ENCODE results near the gene TPM3. TPM values are rescaled to one million over a fixed set of nuclear protein-coding genes. Genes with fewer than 3 reads are reported as not detected.

The TPM3 gene
- total and polyA plus RNA-seq, 9 of the 15 experiments (the other 6 are each of a cell fraction or from before 2014, with no cell fraction given) = 202 to 604 (median 421) TPM

DNA sequence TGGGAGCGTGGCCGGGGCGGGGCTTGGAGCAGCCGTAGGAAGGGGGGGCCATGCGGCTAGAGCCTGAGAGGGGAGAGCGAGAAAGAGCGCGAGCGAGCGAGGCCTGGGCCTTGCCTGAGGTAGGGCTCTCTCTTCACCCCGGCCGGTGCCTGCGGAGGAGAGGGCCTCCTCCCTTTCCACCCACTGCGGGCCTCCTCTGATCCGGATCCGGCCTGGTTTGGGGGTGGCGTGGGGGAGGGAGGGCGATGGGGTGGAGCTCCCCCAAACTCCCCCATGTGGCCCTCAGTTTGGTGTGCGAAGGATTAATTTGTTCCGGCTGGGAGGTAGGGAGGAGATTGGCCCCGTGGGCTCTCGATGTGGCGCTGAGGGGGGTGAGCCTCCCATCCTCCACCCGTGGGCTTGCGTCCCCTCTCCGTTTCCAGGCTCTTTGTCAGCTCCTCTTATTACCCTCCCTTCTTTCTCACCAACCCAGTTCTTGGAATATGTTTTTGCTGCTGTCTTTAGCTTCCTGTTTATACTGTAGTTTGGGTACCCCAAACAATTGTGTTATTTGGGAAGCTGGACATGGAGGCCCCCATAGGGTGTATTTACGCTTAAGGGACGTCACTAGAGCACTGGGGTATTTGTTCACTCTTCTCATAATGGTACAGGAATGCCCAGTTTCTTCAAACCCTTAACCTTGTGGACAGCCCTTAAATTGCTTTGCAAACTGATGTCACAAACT is 29.5 kb upstream of the TPM3 start (continued):
- TF ChIP-seq HNRNPH1 (optimal IDR thresholded peaks at IDR 0.05; ENCODE audit: low read depth, low read length) (no peak), ZKSCAN3 (CRISPR knock-in tag; IDR thresholded peaks at IDR 0.05) (no peak), SREBF2 (CRISPR knock-in tag; IDR thresholded peaks at IDR 0.05) (no peak), JUN (IDR thresholded peaks at IDR 0.05; ENCODE audit: borderline replicate concordance, low read depth, low read length) (no peak), JUN (CRISPR knock-in tag; IDR thresholded peaks at IDR 0.05; ENCODE audit: borderline replicate concordance) (no peak), NFE2 (IDR thresholded peaks at IDR 0.05; ENCODE audit: low read depth) (no peak), ZNF232 (CRISPR knock-in tag; IDR thresholded peaks at IDR 0.05) (peak; percentile 68; the same call in 1 of the 2 replicates), SIN3A (IDR thresholded peaks at IDR 0.05; ENCODE audit: borderline replicate concordance in 2 of 2, control insufficient read depth in 1 of 2, low read depth in 2 of 2, low read length in 2 of 2) (peak in 1 of 2 experiments; percentile 63; a peak in 1 of 4 replicates), ATF6 (CRISPR knock-in tag; IDR thresholded peaks at IDR 0.05) (peak; percentile 60; the same call in 1 of the 2 replicates), ZFX (CRISPR knock-in tag; IDR thresholded peaks at IDR 0.05) (peak; percentile 61), SIN3B (IDR thresholded peaks at IDR 0.05; ENCODE audit: low read depth) (no peak), TRIM24 (IDR thresholded peaks at IDR 0.05) (no peak), OTX1 (CRISPR knock-in tag; IDR thresholded peaks at IDR 0.05) (peak; percentile 7; the same call in 1 of the 2 replicates), POLR2B (IDR thresholded peaks at IDR 0.05; ENCODE audit: low read depth, partially characterized antibody) (no peak), ZNF263 (CRISPR knock-in tag; IDR thresholded peaks at IDR 0.05; ENCODE audit: borderline replicate concordance) (no peak), ETV5 (CRISPR knock-in tag; IDR thresholded peaks at IDR 0.05; ENCODE audit: low read depth) (peak; percentile 57; the same call in 1 of the 2 replicates), XRCC5 (IDR thresholded peaks at IDR 0.05; ENCODE audit: low read depth, low read length) (no peak)
- TF ChIP-seq, protein P1, sequence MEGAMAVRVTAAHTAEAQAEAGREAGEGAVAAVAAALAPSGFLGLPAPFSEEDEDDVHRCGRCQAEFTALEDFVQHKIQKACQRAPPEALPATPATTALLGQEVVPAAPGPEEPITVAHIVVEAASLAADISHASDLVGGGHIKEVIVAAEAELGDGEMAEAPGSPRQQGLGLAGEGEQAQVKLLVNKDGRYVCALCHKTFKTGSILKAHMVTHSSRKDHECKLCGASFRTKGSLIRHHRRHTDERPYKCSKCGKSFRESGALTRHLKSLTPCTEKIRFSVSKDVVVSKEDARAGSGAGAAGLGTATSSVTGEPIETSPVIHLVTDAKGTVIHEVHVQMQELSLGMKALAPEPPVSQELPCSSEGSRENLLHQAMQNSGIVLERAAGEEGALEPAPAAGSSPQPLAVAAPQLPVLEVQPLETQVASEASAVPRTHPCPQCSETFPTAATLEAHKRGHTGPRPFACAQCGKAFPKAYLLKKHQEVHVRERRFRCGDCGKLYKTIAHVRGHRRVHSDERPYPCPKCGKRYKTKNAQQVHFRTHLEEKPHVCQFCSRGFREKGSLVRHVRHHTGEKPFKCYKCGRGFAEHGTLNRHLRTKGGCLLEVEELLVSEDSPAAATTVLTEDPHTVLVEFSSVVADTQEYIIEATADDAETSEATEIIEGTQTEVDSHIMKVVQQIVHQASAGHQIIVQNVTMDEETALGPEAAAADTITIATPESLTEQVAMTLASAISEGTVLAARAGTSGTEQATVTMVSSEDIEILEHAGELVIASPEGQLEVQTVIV (CRISPR knock-in tag; IDR thresholded peaks at IDR 0.05; ENCODE audit: borderline replicate concordance) = no peak
- TF ChIP-seq, protein P2, sequence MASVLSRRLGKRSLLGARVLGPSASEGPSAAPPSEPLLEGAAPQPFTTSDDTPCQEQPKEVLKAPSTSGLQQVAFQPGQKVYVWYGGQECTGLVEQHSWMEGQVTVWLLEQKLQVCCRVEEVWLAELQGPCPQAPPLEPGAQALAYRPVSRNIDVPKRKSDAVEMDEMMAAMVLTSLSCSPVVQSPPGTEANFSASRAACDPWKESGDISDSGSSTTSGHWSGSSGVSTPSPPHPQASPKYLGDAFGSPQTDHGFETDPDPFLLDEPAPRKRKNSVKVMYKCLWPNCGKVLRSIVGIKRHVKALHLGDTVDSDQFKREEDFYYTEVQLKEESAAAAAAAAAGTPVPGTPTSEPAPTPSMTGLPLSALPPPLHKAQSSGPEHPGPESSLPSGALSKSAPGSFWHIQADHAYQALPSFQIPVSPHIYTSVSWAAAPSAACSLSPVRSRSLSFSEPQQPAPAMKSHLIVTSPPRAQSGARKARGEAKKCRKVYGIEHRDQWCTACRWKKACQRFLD (CRISPR knock-in tag; IDR thresholded peaks at IDR 0.05) = peak; percentile 79
- TF ChIP-seq, protein P3, sequence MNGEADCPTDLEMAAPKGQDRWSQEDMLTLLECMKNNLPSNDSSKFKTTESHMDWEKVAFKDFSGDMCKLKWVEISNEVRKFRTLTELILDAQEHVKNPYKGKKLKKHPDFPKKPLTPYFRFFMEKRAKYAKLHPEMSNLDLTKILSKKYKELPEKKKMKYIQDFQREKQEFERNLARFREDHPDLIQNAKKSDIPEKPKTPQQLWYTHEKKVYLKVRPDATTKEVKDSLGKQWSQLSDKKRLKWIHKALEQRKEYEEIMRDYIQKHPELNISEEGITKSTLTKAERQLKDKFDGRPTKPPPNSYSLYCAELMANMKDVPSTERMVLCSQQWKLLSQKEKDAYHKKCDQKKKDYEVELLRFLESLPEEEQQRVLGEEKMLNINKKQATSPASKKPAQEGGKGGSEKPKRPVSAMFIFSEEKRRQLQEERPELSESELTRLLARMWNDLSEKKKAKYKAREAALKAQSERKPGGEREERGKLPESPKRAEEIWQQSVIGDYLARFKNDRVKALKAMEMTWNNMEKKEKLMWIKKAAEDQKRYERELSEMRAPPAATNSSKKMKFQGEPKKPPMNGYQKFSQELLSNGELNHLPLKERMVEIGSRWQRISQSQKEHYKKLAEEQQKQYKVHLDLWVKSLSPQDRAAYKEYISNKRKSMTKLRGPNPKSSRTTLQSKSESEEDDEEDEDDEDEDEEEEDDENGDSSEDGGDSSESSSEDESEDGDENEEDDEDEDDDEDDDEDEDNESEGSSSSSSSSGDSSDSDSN (IDR thresholded peaks at IDR 0.05; ENCODE audit: borderline replicate concordance in 1 of 2, low read depth in 2 of 2, low read length in 2 of 2) = peak; percentile 99 to 100; a peak in 3 of 4 replicates

Measured in K562 (cell line).